ENCODE results near the gene MTX1. TPM values are rescaled to one million over a fixed set of nuclear protein-coding genes. Genes with fewer than 3 reads are reported as not detected.

Gene MTX1
- total and polyA plus RNA-seq, 9 of the 15 experiments (the other 6 are each of a cell fraction or from before 2014, with no cell fraction given) = 29.1 to 98.4 (median 66.9) TPM

DNA sequence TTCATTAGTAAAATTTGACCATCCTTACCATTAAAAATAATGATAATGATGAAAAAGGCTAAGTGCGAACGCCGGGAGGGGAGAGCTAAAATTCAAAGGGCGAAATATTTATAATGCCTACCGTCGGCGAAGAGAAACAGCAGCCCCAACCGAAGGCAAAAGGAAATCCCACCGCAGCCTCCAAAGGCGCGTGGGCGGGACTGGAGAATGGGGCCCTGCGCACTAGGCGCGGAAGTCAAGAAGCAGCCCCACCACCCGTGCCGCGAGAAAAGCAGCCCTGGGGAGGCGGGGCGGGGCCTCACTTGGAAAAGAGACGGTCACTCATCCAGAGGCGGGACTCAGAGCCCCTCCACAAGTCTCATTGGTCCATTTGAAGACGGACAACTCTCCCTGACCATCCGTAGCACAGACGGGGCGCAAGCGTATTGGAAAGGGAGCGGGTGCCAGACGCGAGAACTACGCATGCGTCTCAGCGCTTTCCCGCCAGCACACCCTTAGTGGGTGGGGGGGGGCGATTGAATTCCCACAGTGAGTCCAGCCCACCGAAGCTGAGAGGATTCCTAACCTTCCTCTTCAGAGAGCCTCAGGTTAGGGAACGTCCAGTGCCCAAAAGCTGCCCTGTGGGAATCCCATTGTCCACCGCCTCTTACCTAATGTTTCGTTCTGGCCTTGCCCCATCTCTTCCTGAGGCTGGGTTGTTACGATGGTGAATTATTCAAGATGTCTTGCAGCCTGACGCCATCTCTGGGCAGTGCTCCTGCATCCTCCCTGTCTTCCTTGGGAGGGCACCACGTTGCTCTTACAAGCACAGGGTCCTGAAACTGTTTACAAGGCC is 19.0 kb downstream of the MTX1 start (continued):
- TF ChIP-seq EGR1 (conservative IDR thresholded peaks at IDR 0.05) = peak; percentile 97
- TF ChIP-seq FIP1L1 (IDR thresholded peaks at IDR 0.05; ENCODE audit: low read depth, low read length, poor library complexity, severe bottlenecking) = peak; percentile 1
- TF ChIP-seq, protein P1, sequence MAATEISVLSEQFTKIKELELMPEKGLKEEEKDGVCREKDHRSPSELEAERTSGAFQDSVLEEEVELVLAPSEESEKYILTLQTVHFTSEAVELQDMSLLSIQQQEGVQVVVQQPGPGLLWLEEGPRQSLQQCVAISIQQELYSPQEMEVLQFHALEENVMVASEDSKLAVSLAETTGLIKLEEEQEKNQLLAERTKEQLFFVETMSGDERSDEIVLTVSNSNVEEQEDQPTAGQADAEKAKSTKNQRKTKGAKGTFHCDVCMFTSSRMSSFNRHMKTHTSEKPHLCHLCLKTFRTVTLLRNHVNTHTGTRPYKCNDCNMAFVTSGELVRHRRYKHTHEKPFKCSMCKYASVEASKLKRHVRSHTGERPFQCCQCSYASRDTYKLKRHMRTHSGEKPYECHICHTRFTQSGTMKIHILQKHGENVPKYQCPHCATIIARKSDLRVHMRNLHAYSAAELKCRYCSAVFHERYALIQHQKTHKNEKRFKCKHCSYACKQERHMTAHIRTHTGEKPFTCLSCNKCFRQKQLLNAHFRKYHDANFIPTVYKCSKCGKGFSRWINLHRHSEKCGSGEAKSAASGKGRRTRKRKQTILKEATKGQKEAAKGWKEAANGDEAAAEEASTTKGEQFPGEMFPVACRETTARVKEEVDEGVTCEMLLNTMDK (IDR thresholded peaks at IDR 0.05; ENCODE audit: borderline replicate concordance, insufficient read depth, low read depth, low read length, poor library complexity, severe bottlenecking) = no peak
- TF ChIP-seq SLC30A9 (CRISPR knock-in tag; IDR thresholded peaks at IDR 0.05) = no peak
- peak; percentile 70; the same call in 1 of the 2 replicates for TF ChIP-seq GTF2F1 (IDR thresholded peaks at IDR 0.05; ENCODE audit: low read depth, low read length)
- TF ChIP-seq CBX1 (IDR thresholded peaks at IDR 0.05; ENCODE audit: low read depth) = no peak
- TF ChIP-seq, protein P2, sequence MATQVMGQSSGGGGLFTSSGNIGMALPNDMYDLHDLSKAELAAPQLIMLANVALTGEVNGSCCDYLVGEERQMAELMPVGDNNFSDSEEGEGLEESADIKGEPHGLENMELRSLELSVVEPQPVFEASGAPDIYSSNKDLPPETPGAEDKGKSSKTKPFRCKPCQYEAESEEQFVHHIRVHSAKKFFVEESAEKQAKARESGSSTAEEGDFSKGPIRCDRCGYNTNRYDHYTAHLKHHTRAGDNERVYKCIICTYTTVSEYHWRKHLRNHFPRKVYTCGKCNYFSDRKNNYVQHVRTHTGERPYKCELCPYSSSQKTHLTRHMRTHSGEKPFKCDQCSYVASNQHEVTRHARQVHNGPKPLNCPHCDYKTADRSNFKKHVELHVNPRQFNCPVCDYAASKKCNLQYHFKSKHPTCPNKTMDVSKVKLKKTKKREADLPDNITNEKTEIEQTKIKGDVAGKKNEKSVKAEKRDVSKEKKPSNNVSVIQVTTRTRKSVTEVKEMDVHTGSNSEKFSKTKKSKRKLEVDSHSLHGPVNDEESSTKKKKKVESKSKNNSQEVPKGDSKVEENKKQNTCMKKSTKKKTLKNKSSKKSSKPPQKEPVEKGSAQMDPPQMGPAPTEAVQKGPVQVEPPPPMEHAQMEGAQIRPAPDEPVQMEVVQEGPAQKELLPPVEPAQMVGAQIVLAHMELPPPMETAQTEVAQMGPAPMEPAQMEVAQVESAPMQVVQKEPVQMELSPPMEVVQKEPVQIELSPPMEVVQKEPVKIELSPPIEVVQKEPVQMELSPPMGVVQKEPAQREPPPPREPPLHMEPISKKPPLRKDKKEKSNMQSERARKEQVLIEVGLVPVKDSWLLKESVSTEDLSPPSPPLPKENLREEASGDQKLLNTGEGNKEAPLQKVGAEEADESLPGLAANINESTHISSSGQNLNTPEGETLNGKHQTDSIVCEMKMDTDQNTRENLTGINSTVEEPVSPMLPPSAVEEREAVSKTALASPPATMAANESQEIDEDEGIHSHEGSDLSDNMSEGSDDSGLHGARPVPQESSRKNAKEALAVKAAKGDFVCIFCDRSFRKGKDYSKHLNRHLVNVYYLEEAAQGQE (IDR thresholded peaks at IDR 0.05; ENCODE audit: borderline replicate concordance) = no peak
- TF ChIP-seq, protein P2 (CRISPR knock-in tag; IDR thresholded peaks at IDR 0.05; ENCODE audit: low read depth) = no peak
- peak; percentile 7 for TF ChIP-seq SMARCA4 (IDR thresholded peaks at IDR 0.05)
- no peak for TF ChIP-seq ZNF586 (CRISPR knock-in tag; conservative IDR thresholded peaks at IDR 0.05)
- TF ChIP-seq HNRNPLL (IDR thresholded peaks at IDR 0.05; ENCODE audit: low read depth, low read length, poor library complexity, severe bottlenecking) = peak; percentile 55
- TF ChIP-seq, protein P3, sequence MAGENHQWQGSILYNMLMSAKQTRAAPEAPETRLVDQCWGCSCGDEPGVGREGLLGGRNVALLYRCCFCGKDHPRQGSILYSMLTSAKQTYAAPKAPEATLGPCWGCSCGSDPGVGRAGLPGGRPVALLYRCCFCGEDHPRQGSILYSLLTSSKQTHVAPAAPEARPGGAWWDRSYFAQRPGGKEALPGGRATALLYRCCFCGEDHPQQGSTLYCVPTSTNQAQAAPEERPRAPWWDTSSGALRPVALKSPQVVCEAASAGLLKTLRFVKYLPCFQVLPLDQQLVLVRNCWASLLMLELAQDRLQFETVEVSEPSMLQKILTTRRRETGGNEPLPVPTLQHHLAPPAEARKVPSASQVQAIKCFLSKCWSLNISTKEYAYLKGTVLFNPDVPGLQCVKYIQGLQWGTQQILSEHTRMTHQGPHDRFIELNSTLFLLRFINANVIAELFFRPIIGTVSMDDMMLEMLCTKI (IDR thresholded peaks at IDR 0.05; ENCODE audit: partially characterized antibody) = no peak
- TF ChIP-seq FUS (optimal IDR thresholded peaks at IDR 0.05; ENCODE audit: low read depth, low read length) = no peak
- TF ChIP-seq, protein P4, sequence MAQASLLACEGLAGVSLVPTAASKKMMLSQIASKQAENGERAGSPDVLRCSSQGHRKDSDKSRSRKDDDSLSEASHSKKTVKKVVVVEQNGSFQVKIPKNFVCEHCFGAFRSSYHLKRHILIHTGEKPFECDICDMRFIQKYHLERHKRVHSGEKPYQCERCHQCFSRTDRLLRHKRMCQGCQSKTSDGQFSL (CRISPR knock-in tag; IDR thresholded peaks at IDR 0.05) = peak; percentile 100
- TF ChIP-seq, protein P4 (tag; IDR thresholded peaks at IDR 0.05) = peak in 1 of 2 experiments; percentile 96; a peak in 2 of 4 replicates

Measured in K562 (cell line).